ENCODE measurements around the gene CXCL1. TPM values are rescaled to one million over a fixed set of nuclear protein-coding genes. Genes with fewer than 3 reads are reported as not detected.

Gene CXCL1
- total RNA-seq, 1 experiment from 2014 or later, result not detected

GRCh38 chr4:73864961-73865360, 4.2 kb upstream of the CXCL1 start:
- no peaks in the 10 kb centered on the region for H3K36me3 Mint-ChIP-seq (ENCODE audit: insufficient read depth, unreplicated experiment)
- peaks cover 8% of the 10 kb centered on the region for H3K27me3 Mint-ChIP-seq (ENCODE audit: insufficient read depth, unreplicated experiment)
- no peak overlapping the region for H3K27ac Mint-ChIP-seq (ENCODE audit: unreplicated experiment)
- Histone ChIP-seq H3K4me1 (no peaks in the 10 kb centered on the region; the same call in 1 of the 2 replicates), H3K36me3 (ENCODE audit: control insufficient read depth, insufficient read depth, low read length) (no peaks in the 10 kb centered on the region), H3K9me3 (no peaks in the 10 kb centered on the region), H3K4me3 (ENCODE audit: low read depth, low read length) (no peak overlapping the region), H3K27me3 (replicated peaks; ENCODE audit: control insufficient read depth, insufficient read depth, low read length) (no peaks in the 10 kb centered on the region)
- no peak for DNase-seq
- POLR2A ChIA-PET, result interaction anchor here (0.5 kb wide), 1 partner anchor 234 kb away, joined by 3 read pairs; no protein-coding TSS in a partner anchor
- H3K4me1 Mint-ChIP-seq (ENCODE audit: low read depth, unreplicated experiment), result no peaks in the 10 kb centered on the region
- no peaks in the 10 kb centered on the region for H3K9me3 Mint-ChIP-seq (ENCODE audit: unreplicated experiment)
- no peak overlapping the region for H3K4me3 Mint-ChIP-seq (ENCODE audit: unreplicated experiment)
- CTCF ChIA-PET, result interaction anchor here (0.5 to 1.1 kb wide), 9 partner anchors 8 to 291 kb away, joined by 3 to 8 read pairs (median 3); partner anchors contain the start of gene CXCL3
- no TSS peak for BruUV-seq (replicated peaks)
- intact Hi-C loops (cut with micrococcal nuclease; ENCODE audit: unreplicated experiment), result loop anchor here (1.0 kb wide), 2 partner anchors 136 to 203 kb away; no protein-coding TSS in a partner anchor
- no peak for TF ChIP-seq CTCF (IDR thresholded peaks at IDR 0.05; ENCODE audit: insufficient read depth in 1 of 2, low read depth in 1 of 2, low read length in 1 of 2, severe bottlenecking in 1 of 2, unreplicated experiment in 1 of 2)

- H3K27me3 ChIP-seq (replicated peaks; ENCODE audit: control insufficient read depth, insufficient read depth, low read length), result no peaks in the 10 kb centered on the region
- no peak for DNase-seq
- no peaks in the 10 kb centered on the region for H3K9me3 ChIP-seq
- Mint-ChIP-seq H3K4me3 (ENCODE audit: unreplicated experiment) (no peak overlapping the region), H3K27me3 (ENCODE audit: insufficient read depth, unreplicated experiment) (peaks cover 7% of the 10 kb centered on the region), H3K36me3 (ENCODE audit: insufficient read depth, unreplicated experiment) (no peaks in the 10 kb centered on the region), H3K9me3 (ENCODE audit: unreplicated experiment) (no peaks in the 10 kb centered on the region), H3K27ac (ENCODE audit: unreplicated experiment) (no peak overlapping the region), H3K4me1 (ENCODE audit: low read depth, unreplicated experiment) (no peaks in the 10 kb centered on the region)
- no TSS peak for BruUV-seq (replicated peaks)
- H3K36me3 ChIP-seq (ENCODE audit: control insufficient read depth, insufficient read depth, low read length), result no peaks in the 10 kb centered on the region
- intact Hi-C loops (cut with micrococcal nuclease; ENCODE audit: unreplicated experiment), result no loop called here
- ChIA-PET CTCF (no interaction called here), POLR2A (no interaction called here)
- H3K4me1 ChIP-seq, result no peaks in the 10 kb centered on the region; the same call in 1 of the 2 replicates
- TF ChIP-seq CTCF (IDR thresholded peaks at IDR 0.05; ENCODE audit: insufficient read depth in 1 of 2, low read depth in 1 of 2, low read length in 1 of 2, severe bottlenecking in 1 of 2, unreplicated experiment in 1 of 2), result no peak
- no peak overlapping the region for H3K4me3 ChIP-seq (ENCODE audit: low read depth, low read length)
Observed at GRCh38 chr4:73865431-73866096, 3.6 kb upstream of the CXCL1 start.

GRCh38 chr4:73866246-73866645, 2.9 kb upstream of the CXCL1 start:
- Mint-ChIP-seq H3K27ac (ENCODE audit: unreplicated experiment) (no peak overlapping the region), H3K27me3 (ENCODE audit: insufficient read depth, unreplicated experiment) (peaks cover 5% of the 10 kb centered on the region), H3K4me3 (ENCODE audit: unreplicated experiment) (no peak overlapping the region), H3K9me3 (ENCODE audit: unreplicated experiment) (no peaks in the 10 kb centered on the region), H3K4me1 (ENCODE audit: low read depth, unreplicated experiment) (no peaks in the 10 kb centered on the region), H3K36me3 (ENCODE audit: insufficient read depth, unreplicated experiment) (no peaks in the 10 kb centered on the region)
- no peak for TF ChIP-seq CTCF (IDR thresholded peaks at IDR 0.05; ENCODE audit: insufficient read depth in 1 of 2, low read depth in 1 of 2, low read length in 1 of 2, severe bottlenecking in 1 of 2, unreplicated experiment in 1 of 2)
- Histone ChIP-seq H3K4me3 (ENCODE audit: low read depth, low read length) (no peak overlapping the region), H3K36me3 (ENCODE audit: control insufficient read depth, insufficient read depth, low read length) (no peaks in the 10 kb centered on the region), H3K9me3 (no peaks in the 10 kb centered on the region), H3K27me3 (replicated peaks; ENCODE audit: control insufficient read depth, insufficient read depth, low read length) (no peaks in the 10 kb centered on the region), H3K4me1 (no peaks in the 10 kb centered on the region; the same call in 1 of the 2 replicates)
- BruUV-seq (replicated peaks), result no TSS peak
- ChIA-PET CTCF (no interaction called here), POLR2A (no interaction called here)
- intact Hi-C loops (cut with micrococcal nuclease; ENCODE audit: unreplicated experiment), result no loop called here
- DNase-seq, result no peak

Data from Caco-2 (cell line).